NCI-H2227 (cell line): ENCODE measurements around the gene C1QTNF4.
A peak's percentile ranks its signal among the peaks of the same experiment; 100 is the strongest.

Source experiments
- DNase-seq: peaks from one replicate; lab custom pipeline; 2025; ENCODE audit not compliant: unreplicated experiment; lab: John Stamatoyannopoulos, UW

Gene C1QTNF4

GRCh38 chr11:47593492-47593933, 698 bp downstream of the C1QTNF4 start:
- no peak for DNase-seq

GRCh38 chr11:47592970-47593369, 1.2 kb downstream of the C1QTNF4 start:
- no peak for DNase-seq

GRCh38 chr11:47592251-47592650, 2.0 kb downstream of the C1QTNF4 start:
- DNase-seq = no peak

- no peak for DNase-seq
Observed at GRCh38 chr11:47591764-47592163, 2.4 kb downstream of the C1QTNF4 start.

GRCh38 chr11:47589977-47590861, 4.0 kb downstream of the C1QTNF4 start:
- DNase-seq = no peak

GRCh38 chr11:47589584-47589976, 4.6 kb downstream of the C1QTNF4 start:
- no peak for DNase-seq

GRCh38 chr11:47589118-47589517, 5.1 kb downstream of the C1QTNF4 start:
- DNase-seq = no peak

GRCh38 chr11:47587723-47588326, 6.4 kb downstream of the C1QTNF4 start:
- no peak for DNase-seq

GRCh38 chr11:47587039-47587716, 7.0 kb downstream of the C1QTNF4 start:
- DNase-seq = no peak

GRCh38 chr11:47586098-47586855, 7.9 kb downstream of the C1QTNF4 start, which contains the start of gene FAM180B:
Gene FAM180B (plus strand): TSS chr11:47586678. CDS start chr11:47586769, 91 bp downstream.
- DNase-seq = no peak

- no peak for DNase-seq
Observed at GRCh38 chr11:47583844-47584243, 10.4 kb downstream of the C1QTNF4 start.

- DNase-seq = peak; percentile 95
Observed at GRCh38 chr11:47578524-47579494, 15.4 kb downstream of the C1QTNF4 start, which contains the start of the genes KBTBD4 and NDUFS3. Gene KBTBD4 (minus strand): TSS chr11:47578970. CDS start chr11:47578951, 19 bp downstream. Gene NDUFS3 (plus strand): TSS chr11:47579074. CDS start chr11:47579092, 18 bp downstream.

GRCh38 chr11:47577460-47578041, 16.7 kb downstream of the C1QTNF4 start:
- peak; percentile 47 for DNase-seq

GRCh38 chr11:47573321-47573720, 20.9 kb downstream of the C1QTNF4 start:
- DNase-seq = peak; percentile 42

- DNase-seq = peak; percentile 72
Observed at GRCh38 chr11:47572715-47573255, 21.4 kb downstream of the C1QTNF4 start.

GRCh38 chr11:47571895-47572294, 22.3 kb downstream of the C1QTNF4 start:
- DNase-seq = no peak

GRCh38 chr11:47571357-47571729, 22.9 kb downstream of the C1QTNF4 start:
- no peak for DNase-seq

- DNase-seq = no peak
Observed at GRCh38 chr11:47570651-47571356, 23.4 kb downstream of the C1QTNF4 start.
